Sciatic nerve (tissue), 2 donors: ENCODE measurements around the gene AQP1. TPM values are rescaled to one million over a fixed set of nuclear protein-coding genes. Genes with fewer than 3 reads are reported as not detected.

ENCODE experiments used
- ATAC-seq: fragments of 200-7000 bp; cut with Tn5 transposase; one replicate; pipeline ENCODE4 v1.9.1; 2020; ENCODE audit warnings: mild to moderate bottlenecking, moderate library complexity
- DNase-seq: peaks from one replicate; pipeline ENCODE4 v3.0.0-alpha.2; 2020; ENCODE audit warnings: low spot score
- intact Hi-C: fragments of 100-400 bp; cut with DNase I; formaldehyde crosslinking; loops from one replicate; pipeline ENCODE4 v1.14.2; 2022
- total RNA-seq: library from RNA; stranded (reverse); fragmentation: NEBNext Ultra II Directional; extraction: Animal tissue kit (Norgen Biotek cat#: 25700); gene quantifications from one replicate; pipeline ENCODE4 v1.2.1, GENCODE V29; 2021
- donor health status: DM: no; HTN: no; CAD: no.
- donor health status: DM: no; HTN: no; CAD: no.

Gene AQP1
- total RNA-seq, 1 donor from 2014 or later = 864 TPM

DNA sequence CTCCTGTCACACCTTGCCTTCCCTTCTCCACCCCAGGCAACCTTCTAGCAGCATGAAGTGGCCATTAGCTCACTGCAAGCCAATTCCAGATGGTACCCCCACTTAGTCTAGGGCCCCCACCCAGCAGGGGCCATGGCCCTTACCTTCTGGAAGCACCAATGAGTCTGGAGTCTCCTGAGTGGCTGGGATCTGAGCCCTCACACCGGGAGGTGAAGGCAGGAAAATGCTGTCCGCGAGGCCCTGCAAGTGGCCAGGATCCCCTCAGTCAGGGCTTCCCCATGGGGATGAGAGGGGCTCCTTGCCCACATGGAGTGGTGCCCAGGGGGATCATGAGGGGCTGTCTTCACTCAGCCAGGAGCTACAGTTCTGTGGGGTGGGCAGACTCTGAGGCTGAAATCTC, 4.6 kb downstream of the AQP1 start:
- no peak for ATAC-seq
- no peak for DNase-seq
- intact Hi-C loops = no loop called here

DNA sequence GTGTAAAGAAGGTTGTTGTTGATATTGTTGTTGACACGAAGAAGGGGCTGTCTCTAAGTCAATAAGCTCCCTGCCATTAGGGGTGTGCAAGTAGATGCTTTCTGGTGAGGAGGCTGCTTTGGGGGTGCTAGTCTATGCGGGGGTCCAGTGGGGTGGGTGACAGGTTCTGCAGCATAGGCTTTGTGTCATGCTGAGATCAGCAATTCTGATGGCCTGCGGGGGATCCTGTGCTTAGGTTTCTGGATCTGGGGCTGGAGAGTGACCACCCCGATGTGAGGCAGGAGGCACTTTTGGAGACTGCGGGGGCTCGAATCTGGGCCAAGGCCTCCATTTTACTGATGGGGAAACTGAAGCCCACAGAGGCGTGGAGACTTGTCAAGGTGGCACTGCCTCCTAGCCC, 5.1 kb downstream of the AQP1 start:
- intact Hi-C loops = no loop called here
- no peak for ATAC-seq
- no peak for DNase-seq

- intact Hi-C loops = no loop called here
- DNase-seq = no peak
- no peak for ATAC-seq
Observed at GRCh38 chr7:30917216-30917893, 5.7 kb downstream of the AQP1 start.

- intact Hi-C loops = no loop called here
- no peak for ATAC-seq
- DNase-seq = peak; percentile 41
Observed at GRCh38 chr7:30918676-30919075, 7.0 kb downstream of the AQP1 start.

DNA sequence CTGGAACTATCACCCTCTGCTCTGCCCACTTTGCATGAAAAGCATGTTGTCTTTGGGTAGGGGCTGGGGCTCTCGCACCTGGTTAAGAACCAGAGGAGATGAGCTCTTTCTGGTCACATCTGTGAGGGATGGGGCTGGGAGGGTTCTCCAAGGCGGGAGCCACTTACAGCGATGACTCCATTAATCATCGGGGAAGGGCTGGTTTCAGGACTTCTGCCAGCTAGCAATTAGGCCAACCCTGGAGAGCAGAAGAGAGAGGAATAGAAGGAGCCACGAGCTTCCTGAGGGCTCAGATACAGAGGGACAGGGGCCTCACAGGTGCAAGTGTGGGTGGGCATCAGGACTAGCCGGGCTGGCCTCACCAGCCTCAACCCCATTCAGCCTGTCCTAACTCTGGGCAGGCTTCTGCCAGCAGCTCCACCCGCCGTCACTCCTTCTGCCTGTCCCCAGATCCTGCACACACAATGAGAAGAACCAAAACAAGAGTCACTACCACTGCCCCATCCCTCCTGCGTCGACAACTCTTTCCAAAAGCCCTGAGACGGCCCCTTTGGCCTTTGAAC, 8.4 kb downstream of the AQP1 start:
- DNase-seq = peak; percentile 38
- intact Hi-C loops = no loop called here
- ATAC-seq = no peak

- ATAC-seq = peak; percentile 50
Observed at GRCh38 chr7:30920584-30921539, 9.2 kb downstream of the AQP1 start.

DNA sequence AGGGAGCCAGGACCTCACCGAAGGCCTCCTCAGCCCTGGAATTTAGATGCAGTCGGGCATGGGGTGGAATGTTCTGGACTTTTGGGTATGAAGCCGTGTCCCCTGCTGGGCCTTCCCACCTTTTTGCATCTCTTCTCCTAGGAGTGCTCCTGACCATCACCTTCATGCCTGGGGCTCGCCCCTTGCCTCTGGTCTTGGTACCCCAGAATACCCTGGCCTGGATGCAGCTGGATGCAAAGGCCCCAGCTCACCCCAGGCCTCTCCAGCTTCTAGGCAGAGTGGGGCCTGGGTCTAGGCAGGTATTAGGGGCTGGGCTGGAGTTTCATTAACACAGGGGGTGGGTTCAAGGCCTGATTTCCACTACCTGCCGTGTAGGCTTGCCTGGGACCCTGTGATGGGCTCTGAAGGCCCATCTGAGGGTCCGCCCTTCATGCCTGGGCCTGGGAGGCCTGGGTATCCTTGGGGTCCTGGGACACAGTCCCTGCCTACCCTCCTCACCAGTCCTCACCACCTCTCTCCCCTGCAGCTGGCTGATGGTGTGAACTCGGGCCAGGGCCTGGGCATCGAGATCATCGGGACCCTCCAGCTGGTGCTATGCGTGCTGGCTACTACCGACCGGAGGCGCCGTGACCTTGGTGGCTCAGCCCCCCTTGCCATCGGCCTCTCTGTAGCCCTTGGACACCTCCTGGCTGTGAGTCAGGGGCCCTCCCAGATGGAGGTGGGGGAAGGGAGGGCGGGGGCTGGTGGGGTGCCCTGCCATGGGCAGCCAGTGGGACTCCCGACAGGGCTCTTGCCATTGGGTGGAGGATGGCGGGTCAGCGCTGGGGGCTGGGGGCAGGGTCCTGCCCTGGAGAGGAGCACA, 10.1 kb downstream of the AQP1 start:
- no peak for ATAC-seq
- intact Hi-C loops = no loop called here
- peak; percentile 56 for DNase-seq

More at GRCh38 chr7:30920584-30921539, 9.2 kb downstream of the AQP1 start:
- peak; percentile 53 for DNase-seq
- intact Hi-C loops = no loop called here

GRCh38 chr7:30922596-30922995, 10.9 kb downstream of the AQP1 start:
- peak; percentile 44 for DNase-seq
- intact Hi-C loops = no loop called here
- ATAC-seq = no peak

DNA sequence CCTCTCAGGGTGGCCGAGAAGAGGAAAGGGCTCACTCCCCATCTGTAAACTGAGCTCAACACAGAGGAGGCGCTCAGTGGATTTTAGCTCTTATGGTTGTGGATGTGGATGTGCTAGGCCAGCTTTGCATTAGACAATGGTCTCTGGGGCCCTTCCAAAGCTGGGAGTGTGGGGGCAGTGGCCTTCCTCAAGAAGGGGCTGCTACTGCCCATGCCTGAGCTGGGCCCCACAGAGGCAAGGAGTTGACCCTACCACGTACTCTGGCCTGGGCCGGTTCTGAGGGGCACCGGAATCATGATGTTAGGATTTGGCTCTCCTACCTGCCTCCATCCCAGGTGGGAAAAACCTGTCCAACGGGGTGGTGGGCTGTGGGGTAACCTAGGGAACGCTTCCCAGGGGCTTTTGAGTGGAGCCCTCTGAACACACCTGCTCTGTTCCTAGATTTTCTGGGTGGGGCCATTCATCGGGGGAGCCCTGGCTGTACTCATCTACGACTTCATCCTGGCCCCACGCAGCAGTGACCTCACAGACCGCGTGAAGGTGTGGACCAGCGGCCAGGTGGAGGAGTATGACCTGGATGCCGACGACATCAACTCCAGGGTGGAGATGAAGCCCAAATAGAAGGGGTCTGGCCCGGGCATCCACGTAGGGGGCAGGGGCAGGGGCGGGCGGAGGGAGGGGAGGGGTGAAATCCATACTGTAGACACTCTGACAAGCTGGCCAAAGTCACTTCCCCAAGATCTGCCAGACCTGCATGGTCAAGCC, 11.5 kb downstream of the AQP1 start:
- DNase-seq = peak; percentile 52
- intact Hi-C loops = no loop called here
- ATAC-seq = no peak

DNA sequence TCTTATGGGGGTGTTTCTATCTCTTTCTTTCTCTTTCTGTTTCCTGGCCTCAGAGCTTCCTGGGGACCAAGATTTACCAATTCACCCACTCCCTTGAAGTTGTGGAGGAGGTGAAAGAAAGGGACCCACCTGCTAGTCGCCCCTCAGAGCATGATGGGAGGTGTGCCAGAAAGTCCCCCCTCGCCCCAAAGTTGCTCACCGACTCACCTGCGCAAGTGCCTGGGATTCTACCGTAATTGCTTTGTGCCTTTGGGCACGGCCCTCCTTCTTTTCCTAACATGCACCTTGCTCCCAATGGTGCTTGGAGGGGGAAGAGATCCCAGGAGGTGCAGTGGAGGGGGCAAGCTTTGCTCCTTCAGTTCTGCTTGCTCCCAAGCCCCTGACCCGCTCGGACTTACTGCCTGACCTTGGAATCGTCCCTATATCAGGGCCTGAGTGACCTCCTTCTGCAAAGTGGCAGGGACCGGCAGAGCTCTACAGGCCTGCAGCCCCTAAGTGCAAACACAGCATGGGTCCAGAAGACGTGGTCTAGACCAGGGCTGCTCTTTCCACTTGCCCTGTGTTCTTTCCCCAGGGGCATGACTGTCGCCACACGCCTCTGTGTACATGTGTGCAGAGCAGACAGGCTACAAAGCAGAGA, 12.2 kb downstream of the AQP1 start:
- DNase-seq (peak; percentile 49), ATAC-seq (no peak)
- intact Hi-C loops = no loop called here

DNA sequence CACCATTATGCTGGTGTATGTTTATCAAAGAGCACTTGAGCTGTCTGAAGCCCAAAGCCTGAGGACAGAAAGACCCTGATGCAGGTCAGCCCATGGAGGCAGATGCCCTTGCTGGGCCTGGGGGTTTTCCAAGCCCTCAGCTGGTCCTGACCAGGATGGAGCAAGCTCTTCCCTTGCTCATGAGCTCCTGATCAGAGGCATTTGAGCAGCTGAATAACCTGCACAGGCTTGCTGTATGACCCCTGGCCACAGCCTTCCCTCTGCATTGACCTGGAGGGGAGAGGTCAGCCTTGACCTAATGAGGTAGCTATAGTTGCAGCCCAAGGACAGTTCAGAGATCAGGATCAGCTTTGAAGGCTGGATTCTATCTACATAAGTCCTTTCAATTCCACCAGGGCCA, 13.0 kb downstream of the AQP1 start:
- no peak for ATAC-seq
- DNase-seq = peak; percentile 42
- intact Hi-C loops = no loop called here

DNA sequence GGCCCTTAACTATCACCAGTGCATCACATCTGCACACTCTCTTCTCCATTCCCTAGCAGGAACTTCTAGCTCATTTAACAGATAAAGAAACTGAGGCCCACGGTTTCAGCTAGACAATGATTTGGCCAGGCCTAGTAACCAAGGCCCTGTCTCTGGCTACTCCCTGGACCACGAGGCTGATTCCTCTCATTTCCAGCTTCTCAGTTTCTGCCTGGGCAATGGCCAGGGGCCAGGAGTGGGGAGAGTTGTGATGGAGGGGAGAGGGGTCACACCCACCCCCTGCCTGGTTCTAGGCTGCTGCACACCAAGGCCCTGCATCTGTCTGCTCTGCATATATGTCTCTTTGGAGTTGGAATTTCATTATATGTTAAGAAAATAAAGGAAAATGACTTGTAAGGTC, 13.5 kb downstream of the AQP1 start:
- intact Hi-C loops = no loop called here
- no peak for ATAC-seq
- no peak for DNase-seq

DNA sequence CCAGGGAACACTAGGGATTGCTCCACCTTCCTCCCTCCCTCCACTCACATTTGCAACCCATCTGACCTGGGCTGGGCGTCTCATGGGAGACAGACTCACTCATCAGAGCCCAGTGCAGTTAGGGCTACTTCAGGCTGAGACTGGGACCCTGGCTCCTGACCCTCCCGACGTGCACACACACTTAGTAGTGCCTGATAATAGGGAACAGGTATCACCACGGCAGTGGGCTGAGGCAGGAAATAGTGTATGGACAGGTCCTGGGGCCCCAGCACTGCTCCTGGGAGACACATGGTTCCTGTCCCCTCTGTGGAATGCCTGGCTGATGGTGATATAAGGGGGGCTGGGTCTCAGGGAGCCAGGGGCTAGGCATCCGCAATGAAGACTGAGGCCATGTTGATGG, 14.3 kb downstream of the AQP1 start:
- ATAC-seq = no peak
- peak; percentile 52 for DNase-seq
- intact Hi-C loops = no loop called here

- intact Hi-C loops = no loop called here
- no peak for ATAC-seq
- no peak for DNase-seq
Observed at GRCh38 chr7:30926313-30926712, 14.7 kb downstream of the AQP1 start.

- DNase-seq (no peak), ATAC-seq (no peak)
- intact Hi-C loops = no loop called here
Observed at GRCh38 chr7:30927040-30927439, 15.4 kb downstream of the AQP1 start.

- no peak for ATAC-seq
- intact Hi-C loops = no loop called here
Observed at GRCh38 chr7:30927559-30927958, 15.9 kb downstream of the AQP1 start.

GRCh38 chr7:30928254-30928872, 16.7 kb downstream of the AQP1 start:
- DNase-seq (no peak), ATAC-seq (no peak)
- intact Hi-C loops = no loop called here

More at GRCh38 chr7:30927559-30927958, 15.9 kb downstream of the AQP1 start:
- peak; percentile 52 for DNase-seq
